ENCODE measurements around the gene ALDH1A1.

Gene ALDH1A1

GRCh38 chr9:72928042-72928507 lies 24.8 kb downstream of the ALDH1A1 start:
- Histone ChIP-seq H2AFZ (ENCODE audit: low read depth) (no peak overlapping the region), H3K79me2 (ENCODE audit: insufficient read depth, low read depth) (no peaks in the 10 kb centered on the region), H3K4me3 (IDR thresholded peaks at IDR 0.05; ENCODE audit: insufficient read depth, low read depth, low read length) (no peak overlapping the region), H3K4me1 (ENCODE audit: low read depth, poor library complexity, severe bottlenecking) (no peaks in the 10 kb centered on the region), H3K27ac (no peak overlapping the region), H3K36me3 (ENCODE audit: insufficient read depth) (no peaks in the 10 kb centered on the region), H3K27me3 (ENCODE audit: insufficient read depth, low read depth) (no peaks in the 10 kb centered on the region), H4K20me1 (ENCODE audit: insufficient read depth) (no peaks in the 10 kb centered on the region), H3K4me2 (no peak overlapping the region), H3K9ac (no peak overlapping the region)
- TF ChIP-seq CTCF (conservative IDR thresholded peaks at IDR 0.05; ENCODE audit: low read depth, low read length): no peak

GRCh38 chr9:72926506-72926905 lies 26.3 kb downstream of the ALDH1A1 start:
- Histone ChIP-seq H3K27me3 (ENCODE audit: insufficient read depth, low read depth) (no peaks in the 10 kb centered on the region), H3K4me1 (ENCODE audit: low read depth, poor library complexity, severe bottlenecking) (no peaks in the 10 kb centered on the region), H3K9ac (no peak overlapping the region), H2AFZ (ENCODE audit: low read depth) (no peak overlapping the region), H4K20me1 (ENCODE audit: insufficient read depth) (no peaks in the 10 kb centered on the region), H3K27ac (no peak overlapping the region), H3K4me2 (no peak overlapping the region), H3K4me3 (IDR thresholded peaks at IDR 0.05; ENCODE audit: insufficient read depth, low read depth, low read length) (no peak overlapping the region), H3K79me2 (ENCODE audit: insufficient read depth, low read depth) (no peaks in the 10 kb centered on the region), H3K36me3 (ENCODE audit: insufficient read depth) (no peaks in the 10 kb centered on the region)
- no peak for TF ChIP-seq CTCF (conservative IDR thresholded peaks at IDR 0.05; ENCODE audit: low read depth, low read length)

- no peak for TF ChIP-seq CTCF (conservative IDR thresholded peaks at IDR 0.05; ENCODE audit: low read depth, low read length)
- Histone ChIP-seq H3K9ac (no peak overlapping the region), H2AFZ (ENCODE audit: low read depth) (no peak overlapping the region), H3K4me2 (no peak overlapping the region), H3K36me3 (ENCODE audit: insufficient read depth) (no peaks in the 10 kb centered on the region), H3K79me2 (ENCODE audit: insufficient read depth, low read depth) (no peaks in the 10 kb centered on the region), H3K27me3 (ENCODE audit: insufficient read depth, low read depth) (no peaks in the 10 kb centered on the region), H3K4me3 (IDR thresholded peaks at IDR 0.05; ENCODE audit: insufficient read depth, low read depth, low read length) (no peak overlapping the region), H3K4me1 (ENCODE audit: low read depth, poor library complexity, severe bottlenecking) (no peaks in the 10 kb centered on the region), H4K20me1 (ENCODE audit: insufficient read depth) (no peaks in the 10 kb centered on the region), H3K27ac (no peak overlapping the region)
Observed at GRCh38 chr9:72925891-72926290, 27.0 kb downstream of the ALDH1A1 start.

GRCh38 chr9:72925126-72925789 lies 27.6 kb downstream of the ALDH1A1 start:
- no peaks in the 10 kb centered on the region for H3K4me1 ChIP-seq (ENCODE audit: low read depth, poor library complexity, severe bottlenecking)
- no peak overlapping the region for H2AFZ ChIP-seq (ENCODE audit: low read depth)
- TF ChIP-seq CTCF (conservative IDR thresholded peaks at IDR 0.05; ENCODE audit: low read depth, low read length): no peak
- H3K9ac ChIP-seq: no peak overlapping the region
- H3K79me2 ChIP-seq (ENCODE audit: insufficient read depth, low read depth): no peaks in the 10 kb centered on the region
- no peak overlapping the region for H3K4me2 ChIP-seq
- no peaks in the 10 kb centered on the region for H4K20me1 ChIP-seq (ENCODE audit: insufficient read depth)
- no peak overlapping the region for H3K27ac ChIP-seq
- H3K27me3 ChIP-seq (ENCODE audit: insufficient read depth, low read depth): no peaks in the 10 kb centered on the region
- H3K36me3 ChIP-seq (ENCODE audit: insufficient read depth): no peaks in the 10 kb centered on the region
- H3K4me3 ChIP-seq (IDR thresholded peaks at IDR 0.05; ENCODE audit: insufficient read depth, low read depth, low read length): no peak overlapping the region
